GOT3 (cell line): Measurements from ENCODE around the gene BLID.

Experiments used
- DNase-seq: peaks from one replicate; lab custom pipeline; 2025; ENCODE audit warnings: mixed read lengths; lab: John Stamatoyannopoulos, UW

BLID gene

GRCh38 chr11:122081073-122081472, 34.9 kb downstream of the BLID start:
- no peak for DNase-seq

- DNase-seq: no peak
These were observed 38.6 kb downstream of the BLID start for GRCh38 chr11:122077459-122077858.

- no peak for DNase-seq
These were observed 39.4 kb downstream of the BLID start for GRCh38 chr11:122076512-122077120.

DNA sequence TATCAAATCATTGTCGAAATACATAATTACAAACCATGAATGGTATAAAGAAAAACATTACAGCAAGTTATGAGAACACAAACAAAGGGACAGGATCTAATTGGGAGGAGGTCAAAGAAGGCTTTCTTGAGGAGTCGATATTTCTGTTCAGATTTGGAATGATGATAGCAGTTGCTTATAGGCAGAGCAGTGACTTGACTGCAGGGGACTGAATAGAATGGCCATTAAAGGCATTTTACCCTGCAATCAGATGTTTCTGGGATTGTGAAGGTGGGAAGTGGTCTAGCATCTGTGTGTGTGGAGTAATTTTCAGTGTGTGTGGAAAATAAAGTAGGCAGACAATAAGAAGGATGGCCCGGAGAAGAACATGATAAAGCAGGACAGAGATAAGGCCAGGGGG, 41.0 kb downstream of the BLID start:
- no peak for DNase-seq

GRCh38 chr11:122074022-122074421, 42.0 kb downstream of the BLID start:
- DNase-seq: no peak

- no peak for DNase-seq
These were observed 44.3 kb downstream of the BLID start for GRCh38 chr11:122071709-122072202.

DNA sequence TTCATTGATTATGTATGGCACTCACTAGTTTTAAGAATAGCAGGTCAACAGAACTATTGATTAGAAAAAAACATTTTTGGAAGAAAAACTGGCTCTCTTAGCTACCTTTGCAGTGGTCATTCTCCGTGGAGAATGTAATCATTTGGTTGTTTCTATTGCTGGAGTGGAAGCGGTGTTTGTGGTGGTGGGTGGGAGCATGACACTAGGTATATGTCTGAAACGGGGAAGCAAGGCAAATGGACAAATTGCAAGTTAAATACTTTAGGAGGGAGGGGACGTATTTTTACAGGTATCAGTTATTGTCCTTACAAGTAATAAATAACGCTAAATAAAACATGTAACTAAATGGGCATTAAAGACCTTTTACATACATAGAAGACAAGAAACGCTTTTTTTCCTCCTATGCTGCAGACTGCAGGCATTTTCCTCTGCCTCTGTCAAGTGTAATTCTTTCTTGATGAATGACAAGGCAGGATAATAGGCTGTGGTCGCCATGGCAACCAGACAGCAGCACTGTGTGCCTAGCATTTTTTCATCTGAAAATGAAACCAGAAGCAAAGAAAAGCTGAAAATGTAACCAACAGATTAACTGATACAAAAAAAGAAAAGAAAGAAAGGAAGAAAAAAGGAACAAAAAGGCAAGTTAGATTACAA, 46.2 kb downstream of the BLID start:
- DNase-seq: no peak

DNA sequence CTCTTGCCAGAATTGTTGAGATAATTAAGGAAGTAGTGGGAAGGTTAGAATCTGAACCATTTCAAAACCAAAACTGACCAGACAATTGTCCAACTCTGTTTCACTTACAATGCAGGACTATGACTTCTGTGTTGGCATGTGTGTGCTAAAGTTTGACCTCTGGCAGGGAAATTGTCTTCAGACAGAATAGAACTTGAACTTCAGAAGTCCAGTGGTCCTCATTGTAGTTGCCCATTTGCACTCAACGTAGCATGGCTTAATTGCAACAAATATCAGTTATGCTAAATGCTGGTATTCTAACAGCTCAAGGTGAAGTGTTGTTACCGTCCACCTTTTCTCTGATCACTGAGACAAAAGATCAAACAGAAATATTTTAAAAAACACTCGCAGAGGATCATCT, 47.2 kb downstream of the BLID start:
- no peak for DNase-seq

GRCh38 chr11:122068141-122068540, 47.9 kb downstream of the BLID start:
- DNase-seq: no peak
